Activated T-helper 1 cell treated with Interleukin-2 at 50 U/mL for 16 hours (primary cell): ENCODE measurements around the gene PDZD2.

Experiments
- DNase-seq: peaks from one replicate; pipeline ENCODE4 v3.0.0-alpha.2; 2020; ENCODE audit warnings: low read depth

Gene PDZD2

GRCh38 chr5:32143617-32144377 lies 504.9 kb downstream of the PDZD2 start:
- DNase-seq, result no peak

DNA sequence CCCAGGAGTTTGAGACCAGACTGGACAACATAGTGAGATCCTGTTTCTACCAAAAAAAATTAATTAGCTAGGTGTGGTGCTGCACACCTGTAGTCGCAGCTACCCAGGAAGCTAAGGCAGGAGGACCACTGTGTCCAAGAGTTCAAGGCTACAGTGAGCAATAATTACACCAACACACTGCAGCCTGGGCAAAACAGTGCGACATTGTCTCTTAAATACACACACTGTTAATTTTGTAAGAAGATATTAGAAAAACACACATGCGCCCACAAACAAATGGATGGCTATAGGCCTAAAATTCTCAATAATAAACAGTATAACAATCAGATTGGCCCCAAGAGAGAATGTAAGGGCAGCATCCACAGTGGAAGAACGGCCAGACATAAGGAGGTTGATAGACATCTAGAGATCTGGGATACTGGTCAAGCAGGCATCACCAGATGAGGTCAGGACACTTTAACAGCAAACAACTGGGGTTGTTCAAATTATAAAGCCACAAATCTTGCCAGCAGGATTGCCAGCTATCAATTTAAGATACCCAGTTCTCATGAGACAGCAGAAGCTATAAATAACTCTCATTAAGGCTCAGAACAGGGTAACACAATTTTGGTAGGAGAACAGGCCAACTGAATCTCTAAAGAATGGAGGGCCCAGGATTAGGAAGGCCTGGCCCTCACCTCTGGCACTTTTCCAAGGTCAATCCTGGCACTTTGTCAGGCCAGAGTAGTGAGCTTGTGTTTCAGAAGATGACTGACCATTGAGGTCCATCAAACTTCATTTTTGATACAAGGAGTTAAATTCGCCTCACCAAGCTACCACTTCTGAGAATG lies 505.7 kb downstream of the PDZD2 start:
- DNase-seq, result no peak

- no peak for DNase-seq
These were observed 506.4 kb downstream of the PDZD2 start for GRCh38 chr5:32145378-32145777.

- no peak for DNase-seq
These were observed 508.3 kb downstream of the PDZD2 start for GRCh38 chr5:32147236-32147635.

- no peak for DNase-seq
These were observed 509.0 kb downstream of the PDZD2 start for GRCh38 chr5:32147959-32148358.

DNA sequence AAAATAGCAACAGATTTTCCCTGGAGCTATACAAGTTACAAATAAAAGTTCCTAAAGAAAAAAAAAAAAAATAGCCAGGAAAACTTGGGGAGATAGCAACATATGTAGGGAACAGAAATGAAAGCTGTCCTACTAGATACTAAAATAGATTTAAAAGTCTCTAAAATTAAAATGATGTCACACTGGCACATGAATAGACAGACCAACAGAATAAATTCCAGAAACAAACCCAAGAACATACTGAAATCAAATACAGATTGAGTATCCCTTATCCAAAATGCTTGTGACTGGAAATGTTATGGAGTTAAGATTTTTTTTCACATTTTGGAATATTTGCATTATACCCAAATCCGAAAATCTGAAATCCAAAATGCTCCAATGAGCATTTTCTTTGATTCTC lies 511.4 kb downstream of the PDZD2 start:
- DNase-seq, result no peak

GRCh38 chr5:32151198-32151597 lies 512.3 kb downstream of the PDZD2 start:
- DNase-seq, result no peak

- DNase-seq, result no peak
These were observed 514.8 kb downstream of the PDZD2 start for GRCh38 chr5:32153723-32154122.

DNA sequence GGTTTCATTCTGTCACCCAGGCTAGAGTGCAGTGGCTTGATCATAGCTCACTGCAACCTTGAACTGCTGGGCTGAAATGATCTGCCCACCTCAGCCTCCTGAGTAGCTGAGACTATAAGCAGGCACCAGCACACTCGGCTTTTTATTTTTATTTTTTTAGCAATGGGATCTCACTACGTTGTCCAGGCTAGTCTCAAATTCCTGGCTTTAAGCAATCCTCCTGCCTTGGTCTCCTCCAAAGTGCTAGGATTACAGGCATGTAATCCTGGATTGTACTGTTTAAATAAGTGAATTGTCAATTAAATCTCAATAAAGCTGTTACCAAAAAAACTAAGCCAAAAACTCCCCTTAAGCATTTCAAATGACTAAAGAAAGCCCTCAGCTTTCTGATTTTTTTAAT lies 516.3 kb downstream of the PDZD2 start:
- no peak for DNase-seq

GRCh38 chr5:32156635-32157034 lies 517.7 kb downstream of the PDZD2 start:
- no peak for DNase-seq

GRCh38 chr5:32157078-32157477 lies 518.1 kb downstream of the PDZD2 start:
- no peak for DNase-seq

GRCh38 chr5:32158679-32158975 lies 519.7 kb downstream of the PDZD2 start:
- no peak for DNase-seq

GRCh38 chr5:32159328-32160072 lies 520.6 kb downstream of the PDZD2 start:
- DNase-seq, result no peak

- no peak for DNase-seq
These were observed 521.3 kb downstream of the PDZD2 start for GRCh38 chr5:32160228-32160627.
